Liver (tissue), 9 donors: ENCODE measurements around the gene SYDE2. TPM values are rescaled to one million over a fixed set of nuclear protein-coding genes. Genes with fewer than 3 reads are reported as not detected.

Experiments used
- DNase-seq: peaks from one replicate; pipeline ENCODE4 v3.0.0-alpha.2; 2017; ENCODE audit warnings: low spot score
- H3K27ac ChIP-seq, 2 donors: one replicate each; pipeline ENCODE4 v1.7.0; 2013; ENCODE audit warnings: inconsistent platforms in 2 of 2, low read length in 2 of 2, control low read depth in 1 of 2, low read depth in 1 of 2, mild to moderate bottlenecking in 1 of 2
- H3K27me3 ChIP-seq, 4 donors: one replicate each; pipeline versions ENCODE4 v1.6.1 to v1.7.0; 2013; ENCODE audit warnings: low read length in 3 of 4, inconsistent platforms in 1 of 4, mild to moderate bottlenecking in 1 of 4, moderate library complexity in 1 of 4; ENCODE audit not compliant: control insufficient read depth in 4 of 4, insufficient read depth in 4 of 4
- H3K36me3 ChIP-seq, 4 donors: one replicate each; pipeline versions ENCODE4 v1.6.1 to v1.7.0; 2013; ENCODE audit warnings: low read length in 3 of 4, mild to moderate bottlenecking in 3 of 4, low read depth in 1 of 4, moderate library complexity in 1 of 4; ENCODE audit not compliant: control insufficient read depth in 4 of 4, insufficient read depth in 3 of 4
- H3K4me1 ChIP-seq, 4 donors: one replicate each; pipeline versions ENCODE4 v1.6.1 to v1.7.0; 2013; ENCODE audit warnings: low read length in 3 of 4, mild to moderate bottlenecking in 3 of 4, moderate library complexity in 1 of 4; ENCODE audit not compliant: control insufficient read depth in 4 of 4, insufficient read depth in 4 of 4
- H3K4me3 ChIP-seq, 3 donors: one replicate each; pipeline versions ENCODE4 v1.6.1 to v1.7.0; 2013; ENCODE audit warnings: low read length in 3 of 3, control low read depth in 1 of 3, low read depth in 1 of 3, mild to moderate bottlenecking in 1 of 3
- H3K9ac ChIP-seq, 2 donors: one replicate each; pipeline ENCODE4 v1.7.0; 2013; ENCODE audit warnings: low read length in 2 of 2, mild to moderate bottlenecking in 2 of 2, moderate library complexity in 2 of 2, control low read depth in 1 of 2, low read depth in 1 of 2
- H3K9me3 ChIP-seq, 4 donors: one replicate each; pipeline versions ENCODE4 v1.6.1 to v1.7.0; 2013; ENCODE audit warnings: low read length in 3 of 4; ENCODE audit not compliant: control insufficient read depth in 4 of 4
- ATF3 ChIP-seq: IDR thresholded peaks from 2 replicates; pipeline ENCODE4 v1.6.1; 2016; ENCODE audit warnings: antibody characterized with exemption
- CTCF ChIP-seq: fragments of 150-350 bp; IDR thresholded peaks from 2 replicates; pipeline ENCODE4 v1.5.1; 2017; ENCODE audit warnings: improper control_type of control experiment, low read depth, low read length; ENCODE audit not compliant: missing input control
- EGR1 ChIP-seq, 2 donors: IDR thresholded peaks; 2 replicates each; pipeline ENCODE4 v1.6.1; 2016 to 2018; ENCODE audit warnings: antibody characterized with exemption in 2 of 2, low read depth in 2 of 2
- FOXA1 ChIP-seq: IDR thresholded peaks from 2 replicates; pipeline ENCODE4 v1.6.1; 2016; ENCODE audit warnings: antibody characterized with exemption
- FOXA2 ChIP-seq: IDR thresholded peaks from 2 replicates; pipeline ENCODE4 v1.6.1; 2016; ENCODE audit warnings: antibody characterized with exemption
- GABPA ChIP-seq, 2 donors: IDR thresholded peaks in 1 of 2; conservative IDR thresholded peaks in 1 of 2; 2 replicates each; pipeline ENCODE4 v1.6.1; 2016; ENCODE audit warnings: antibody characterized with exemption in 2 of 2, mild to moderate bottlenecking in 1 of 2, moderate library complexity in 1 of 2
- HNF4A ChIP-seq, 2 donors: conservative IDR thresholded peaks; 2 replicates each; pipeline ENCODE4 v1.6.1; 2016; ENCODE audit warnings: antibody characterized with exemption in 2 of 2, mild to moderate bottlenecking in 2 of 2
- HNF4G ChIP-seq: IDR thresholded peaks from 2 replicates; pipeline ENCODE4 v1.6.1; 2016; ENCODE audit warnings: antibody characterized with exemption
- JUND ChIP-seq, 2 donors: IDR thresholded peaks; 2 replicates each; pipeline ENCODE4 v1.6.1; 2016; ENCODE audit warnings: antibody characterized with exemption in 2 of 2
- MAX ChIP-seq: IDR thresholded peaks from 2 replicates; pipeline ENCODE4 v1.6.1; 2016; ENCODE audit warnings: antibody characterized with exemption
- NR2F2 ChIP-seq: IDR thresholded peaks from 2 replicates; pipeline ENCODE4 v1.6.1; 2016; ENCODE audit warnings: antibody characterized with exemption
- RAD21 ChIP-seq, 2 donors: IDR thresholded peaks; 2 replicates each; pipeline ENCODE4 v1.6.1; 2016; ENCODE audit warnings: antibody characterized with exemption in 2 of 2, mild to moderate bottlenecking in 2 of 2
- REST ChIP-seq: IDR thresholded peaks from 2 replicates; pipeline ENCODE4 v1.6.1; 2016; ENCODE audit warnings: antibody characterized with exemption, mild to moderate bottlenecking
- RXRA ChIP-seq, 2 donors: IDR thresholded peaks; 2 replicates each; pipeline ENCODE4 v1.6.1; 2017 to 2018; ENCODE audit warnings: antibody characterized with exemption in 2 of 2, mild to moderate bottlenecking in 1 of 2
- SP1 ChIP-seq: IDR thresholded peaks from 2 replicates; pipeline ENCODE4 v1.6.1; 2018; ENCODE audit warnings: antibody characterized with exemption, mild to moderate bottlenecking
- TAF1 ChIP-seq: conservative IDR thresholded peaks from 2 replicates; pipeline ENCODE4 v1.6.1; 2016; ENCODE audit warnings: antibody characterized with exemption, mild to moderate bottlenecking
- YY1 ChIP-seq: IDR thresholded peaks from 2 replicates; pipeline ENCODE4 v1.6.1; 2016; ENCODE audit warnings: antibody characterized with exemption, mild to moderate bottlenecking
- ZBTB33 ChIP-seq: IDR thresholded peaks from 2 replicates; pipeline ENCODE4 v1.6.1; 2016; ENCODE audit warnings: antibody characterized with exemption
- WGBS: extraction: QIAGEN DNeasy Blood & Tissue Kit; methylation state at CpG from one replicate; pipeline ENCODE4 v1.1.7; 2013; 5-methylcytosine and 5-hydroxymethylcytosine counted together
- polyA plus RNA-seq, 2 donors: library from polyadenylated mRNA; stranded (reverse) in 1 of 2; unstranded in 1 of 2; fragments of 200-250 nt in 1 of 2; fragments of >200 nt in 1 of 2; fragmentation: Nextera tagmentation in 1 of 2; extraction: Ambion mirVana in 1 of 2; gene quantifications; one replicate each; pipeline versions ENCODE4 v1.2.1 to v1.2.3, GENCODE V29; 2013 to 2015
- total RNA-seq, 2 donors: library from RNA; depleted of rRNA; stranded (reverse); fragments of >200 nt; gene quantifications; one replicate each; pipeline ENCODE4 v1.2.3, GENCODE V29; 2014
- donor health status: healthy.
- donor health status: healthy.
- donor health status: healthy.
- donor health status: healthy.
- donor health status: healthy.

The SYDE2 gene
- total and polyA plus RNA-seq, 4 donors: 1.3 to 11.5 (median 3.7) TPM

GRCh38 chr1:85216697-85217096, 15.9 kb upstream of the SYDE2 start:
- no peak overlapping the region for H3K27ac ChIP-seq
- no peak overlapping the region for H3K9ac ChIP-seq
- H3K36me3 ChIP-seq: no peaks in the 10 kb centered on the region
- H3K27me3 ChIP-seq: no peaks in the 10 kb centered on the region
- no peak overlapping the region for H3K4me3 ChIP-seq
- TF ChIP-seq HNF4G (no peak), ATF3 (no peak), HNF4A (conservative IDR thresholded peaks at IDR 0.05) (no peak), REST (no peak), TAF1 (no peak), GABPA (IDR thresholded peaks at IDR 0.05 in 1 of 2, conservative IDR thresholded peaks at IDR 0.05 in 1 of 2) (no peak), YY1 (no peak), FOXA2 (no peak), SP1 (no peak), ZBTB33 (no peak), RXRA (IDR thresholded peaks at IDR 0.05) (no peak), FOXA1 (no peak), JUND (IDR thresholded peaks at IDR 0.05) (no peak), CTCF (no peak), MAX (no peak), NR2F2 (no peak), EGR1 (IDR thresholded peaks at IDR 0.05; ENCODE audit: low read depth in 2 of 2) (no peak), RAD21 (IDR thresholded peaks at IDR 0.05) (no peak)
- no peaks in the 10 kb centered on the region for H3K4me1 ChIP-seq
- no peaks in the 10 kb centered on the region for H3K9me3 ChIP-seq
- no peak for DNase-seq

GRCh38 chr1:85214654-85215053, 13.8 kb upstream of the SYDE2 start:
- Histone ChIP-seq H3K4me3 (no peak overlapping the region), H3K27me3 (no peaks in the 10 kb centered on the region), H3K4me1 (no peaks in the 10 kb centered on the region), H3K27ac (no peak overlapping the region), H3K36me3 (no peaks in the 10 kb centered on the region), H3K9ac (no peak overlapping the region), H3K9me3 (no peaks in the 10 kb centered on the region)
- WGBS: 75% methylated on average over 5 of the region's 5 CpGs
- no peak for DNase-seq
- no peak for TF ChIP-seq FOXA1
- no peak for TF ChIP-seq EGR1 (IDR thresholded peaks at IDR 0.05; ENCODE audit: low read depth in 2 of 2)
- TF ChIP-seq NR2F2: no peak
- TF ChIP-seq JUND (IDR thresholded peaks at IDR 0.05): no peak
